Measurements from ENCODE around the gene RTN4RL1.
A peak's percentile ranks its signal among the peaks of the same experiment; 100 is the strongest.

The RTN4RL1 gene

DNA sequence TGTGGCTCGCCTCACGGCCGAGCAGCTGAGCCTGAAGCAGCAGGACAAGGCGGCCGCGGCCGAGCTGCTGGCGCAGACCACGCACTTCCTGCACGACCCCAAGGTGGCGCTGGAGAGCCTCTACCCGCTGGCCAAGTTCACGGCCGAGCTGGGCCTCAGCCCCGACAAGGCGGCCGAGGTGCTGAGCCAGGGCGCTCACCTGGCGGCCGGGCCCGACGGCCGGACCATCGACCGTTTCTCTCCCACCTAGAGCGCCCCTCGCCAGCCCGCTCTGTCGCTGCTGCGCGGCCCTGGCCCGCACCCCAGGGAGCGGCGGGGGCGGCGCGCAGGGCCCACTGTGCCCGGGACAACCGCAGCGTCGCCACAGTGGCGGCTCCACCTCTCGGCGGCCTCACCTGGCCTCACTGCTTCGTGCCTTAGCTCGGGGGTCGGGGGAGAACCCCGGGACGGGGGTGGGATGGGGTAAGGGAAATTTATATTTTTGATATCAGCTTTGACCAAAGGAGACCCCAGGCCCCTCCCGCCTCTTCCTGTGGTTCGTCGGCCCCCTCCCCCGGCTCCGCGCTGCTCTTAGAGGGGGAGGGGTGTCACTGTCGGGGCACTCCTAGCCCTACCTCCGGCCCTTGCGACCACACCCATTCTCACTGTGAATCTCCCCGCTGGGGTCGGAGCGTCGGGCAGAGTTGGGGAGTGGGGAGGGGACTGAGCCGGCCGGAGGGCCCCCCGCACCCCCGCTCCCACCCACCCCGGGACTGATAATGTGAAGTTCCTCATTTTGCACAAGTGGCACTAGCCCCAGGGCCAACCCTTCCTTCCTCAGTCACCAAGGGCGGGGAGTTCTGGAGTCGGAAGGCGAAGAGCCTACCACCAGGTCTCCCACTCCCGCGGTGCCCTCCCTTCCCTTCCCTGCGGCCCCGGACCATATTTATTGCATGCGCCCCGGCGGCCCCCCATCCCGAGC is 33.7 kb upstream of the RTN4RL1 start:
- DNase-seq: no peak

DNA sequence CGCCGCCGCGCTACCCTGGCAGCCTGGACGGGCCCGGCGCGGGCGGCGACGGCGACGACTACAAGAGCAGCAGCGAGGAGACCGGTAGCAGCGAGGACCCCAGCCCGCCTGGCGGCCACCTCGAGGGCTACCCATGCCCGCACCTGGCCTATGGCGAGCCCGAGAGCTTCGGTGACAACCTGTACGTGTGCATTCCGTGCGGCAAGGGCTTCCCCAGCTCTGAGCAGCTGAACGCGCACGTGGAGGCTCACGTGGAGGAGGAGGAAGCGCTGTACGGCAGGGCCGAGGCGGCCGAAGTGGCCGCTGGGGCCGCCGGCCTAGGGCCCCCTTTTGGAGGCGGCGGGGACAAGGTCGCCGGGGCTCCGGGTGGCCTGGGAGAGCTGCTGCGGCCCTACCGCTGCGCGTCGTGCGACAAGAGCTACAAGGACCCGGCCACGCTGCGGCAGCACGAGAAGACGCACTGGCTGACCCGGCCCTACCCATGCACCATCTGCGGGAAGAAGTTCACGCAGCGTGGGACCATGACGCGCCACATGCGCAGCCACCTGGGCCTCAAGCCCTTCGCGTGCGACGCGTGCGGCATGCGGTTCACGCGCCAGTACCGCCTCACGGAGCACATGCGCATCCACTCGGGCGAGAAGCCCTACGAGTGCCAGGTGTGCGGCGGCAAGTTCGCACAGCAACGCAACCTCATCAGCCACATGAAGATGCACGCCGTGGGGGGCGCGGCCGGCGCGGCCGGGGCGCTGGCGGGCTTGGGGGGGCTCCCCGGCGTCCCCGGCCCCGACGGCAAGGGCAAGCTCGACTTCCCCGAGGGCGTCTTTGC is 32.8 kb upstream of the RTN4RL1 start:
- DNase-seq: no peak

DNA sequence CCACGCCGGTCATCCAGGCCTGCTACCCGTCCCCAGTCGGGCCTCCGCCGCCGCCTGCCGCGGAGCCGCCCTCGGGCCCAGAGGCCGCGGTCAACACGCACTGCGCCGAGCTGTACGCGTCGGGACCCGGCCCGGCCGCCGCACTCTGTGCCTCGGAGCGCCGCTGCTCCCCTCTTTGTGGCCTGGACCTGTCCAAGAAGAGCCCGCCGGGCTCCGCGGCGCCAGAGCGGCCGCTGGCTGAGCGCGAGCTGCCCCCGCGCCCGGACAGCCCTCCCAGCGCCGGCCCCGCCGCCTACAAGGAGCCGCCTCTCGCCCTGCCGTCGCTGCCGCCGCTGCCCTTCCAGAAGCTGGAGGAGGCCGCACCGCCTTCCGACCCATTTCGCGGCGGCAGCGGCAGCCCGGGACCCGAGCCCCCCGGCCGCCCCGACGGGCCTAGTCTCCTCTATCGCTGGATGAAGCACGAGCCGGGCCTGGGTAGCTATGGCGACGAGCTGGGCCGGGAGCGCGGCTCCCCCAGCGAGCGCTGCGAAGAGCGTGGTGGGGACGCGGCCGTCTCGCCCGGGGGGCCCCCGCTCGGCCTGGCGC is 32.1 kb upstream of the RTN4RL1 start:
- no peak for DNase-seq

DNA sequence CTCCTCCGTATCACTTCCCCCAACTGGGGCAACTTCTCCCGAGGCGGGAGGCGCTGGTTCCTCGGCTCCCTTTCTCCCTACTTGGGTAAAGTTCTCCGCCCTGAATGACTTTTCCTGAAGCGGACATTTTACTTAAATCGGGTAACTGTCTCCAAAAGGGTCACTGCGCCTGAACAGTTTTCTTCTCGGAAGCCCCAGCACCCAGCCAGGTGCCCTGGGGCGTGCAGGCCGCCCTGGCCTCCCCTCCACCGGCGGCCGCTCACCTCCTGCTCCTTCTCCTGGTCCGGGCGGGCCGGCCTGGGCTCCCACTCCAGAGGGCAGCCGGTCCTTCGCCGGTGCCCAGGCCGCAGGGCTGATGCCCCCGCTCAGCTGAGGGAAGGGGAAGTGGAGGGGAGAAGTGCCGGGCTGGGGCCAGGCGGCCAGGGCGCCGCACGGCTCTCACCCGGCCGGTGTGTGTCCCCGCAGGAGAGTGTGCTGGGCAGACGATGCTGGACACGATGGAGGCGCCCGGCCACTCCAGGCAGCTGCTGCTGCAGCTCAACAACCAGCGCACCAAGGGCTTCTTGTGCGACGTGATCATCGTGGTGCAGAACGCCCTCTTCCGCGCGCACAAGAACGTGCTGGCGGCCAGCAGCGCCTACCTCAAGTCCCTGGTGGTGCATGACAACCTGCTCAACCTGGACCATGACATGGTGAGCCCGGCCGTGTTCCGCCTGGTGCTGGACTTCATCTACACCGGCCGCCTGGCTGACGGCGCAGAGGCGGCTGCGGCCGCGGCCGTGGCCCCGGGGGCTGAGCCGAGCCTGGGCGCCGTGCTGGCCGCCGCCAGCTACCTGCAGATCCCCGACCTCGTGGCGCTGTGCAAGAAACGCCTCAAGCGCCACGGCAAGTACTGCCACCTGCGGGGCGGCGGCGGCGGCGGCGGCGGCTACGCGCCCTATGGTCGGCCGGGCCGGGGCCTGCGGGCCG is 31.4 kb upstream of the RTN4RL1 start:
- no peak for DNase-seq

DNA sequence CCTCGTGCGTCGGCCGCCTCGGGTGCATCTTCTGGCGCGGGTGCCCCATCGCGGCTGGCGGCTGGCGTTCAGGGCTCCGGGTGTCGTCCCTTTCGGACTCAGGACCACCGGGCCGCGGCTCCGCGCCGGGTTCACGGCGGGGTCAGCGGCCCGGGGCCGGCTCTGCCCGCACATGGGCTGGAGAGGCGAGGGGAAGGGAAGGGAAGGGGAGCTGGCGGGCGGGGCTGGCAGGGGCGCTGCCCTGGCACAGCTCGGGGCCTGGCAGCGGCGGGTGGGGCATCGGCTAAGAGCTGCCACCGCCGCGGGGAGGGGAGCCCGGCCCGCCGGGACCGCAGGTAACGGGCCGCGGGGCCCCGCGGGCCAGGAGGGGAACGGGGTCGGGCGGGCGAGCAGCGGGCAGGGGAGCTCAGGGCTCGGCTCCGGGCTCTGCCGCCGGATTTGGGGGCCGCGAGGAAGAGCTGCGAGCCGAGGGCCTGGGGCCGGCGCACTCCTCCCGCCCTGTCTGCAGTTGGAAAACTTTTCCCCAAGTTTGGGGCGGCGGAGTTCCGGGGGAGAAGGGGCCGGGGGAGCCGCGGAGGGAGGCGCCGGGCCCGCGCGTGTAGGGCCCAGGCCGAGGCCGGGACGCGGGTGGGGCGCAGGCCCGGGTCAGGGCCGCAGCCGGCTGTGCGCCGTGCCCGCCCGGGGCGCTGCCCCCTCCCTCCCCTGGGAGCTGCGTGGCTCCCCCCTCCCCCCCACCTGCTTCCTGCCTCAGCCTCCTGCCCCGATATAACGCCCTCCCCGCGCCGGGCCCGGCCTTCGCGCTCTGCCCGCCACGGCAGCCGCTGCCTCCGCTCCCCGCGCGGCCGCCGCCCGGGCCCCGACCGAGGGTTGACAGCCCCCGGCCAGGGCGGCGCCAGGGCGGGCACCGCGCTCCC is 30.4 kb upstream of the RTN4RL1 start:
- no peak for DNase-seq

DNA sequence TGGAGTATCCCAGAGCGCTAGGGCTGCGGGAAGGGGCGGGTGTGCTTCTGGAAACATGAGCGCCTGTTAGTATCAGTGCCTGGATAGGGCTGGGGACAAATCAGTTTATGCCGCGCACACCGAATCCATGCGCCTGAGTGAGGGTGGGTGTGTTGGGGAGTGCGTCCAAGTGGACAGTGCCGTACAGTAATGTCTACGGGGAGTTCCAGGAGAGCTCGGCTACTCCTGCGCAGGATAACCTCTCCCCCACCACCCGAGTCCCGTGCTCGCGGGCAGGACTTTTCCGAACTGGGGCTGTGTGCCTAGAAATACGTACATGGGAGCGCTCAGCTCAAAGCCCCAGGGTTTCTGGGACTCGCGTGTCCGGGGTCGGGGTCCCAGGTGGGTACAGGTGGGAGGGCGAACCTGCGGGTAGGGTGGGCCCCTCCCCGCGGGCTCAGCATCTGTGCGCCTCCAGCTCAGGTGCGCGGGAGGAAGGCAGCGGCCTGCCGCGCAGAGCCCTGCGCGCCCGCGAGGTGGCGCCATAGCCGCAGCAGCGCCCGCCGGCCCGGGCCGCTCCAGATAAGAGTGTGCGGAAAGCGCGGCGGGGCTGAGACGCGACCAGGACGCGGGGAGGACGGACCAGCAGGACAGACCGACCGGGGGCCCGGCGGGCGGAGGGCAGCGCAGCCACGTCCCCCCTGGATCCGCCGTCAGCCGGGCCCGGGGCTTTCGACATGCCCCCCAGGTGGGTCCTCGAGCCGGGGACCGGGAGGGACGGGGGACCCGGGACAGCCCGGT is 29.6 kb upstream of the RTN4RL1 start, which contains the start of gene HIC1:
TSS of gene HIC1 (plus strand) at position 592 of the 780 bp plus-strand sequence. CDS start 1,588 bp downstream, outside the sequence.
- DNase-seq: peak; percentile 42

DNA sequence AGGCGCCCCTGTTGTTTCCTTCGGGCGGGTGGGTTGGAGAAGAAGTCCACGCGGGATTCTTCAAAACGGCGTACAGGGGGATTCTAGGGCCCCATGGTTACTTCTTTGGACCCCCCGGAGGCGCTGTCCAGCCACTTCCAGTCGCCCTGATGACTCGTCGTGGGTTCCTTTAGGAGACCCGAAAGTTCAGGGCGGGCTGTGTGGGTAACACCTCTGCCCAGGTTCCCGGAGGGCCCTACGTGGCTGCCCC is 29.1 kb upstream of the RTN4RL1 start:
- DNase-seq: no peak

DNA sequence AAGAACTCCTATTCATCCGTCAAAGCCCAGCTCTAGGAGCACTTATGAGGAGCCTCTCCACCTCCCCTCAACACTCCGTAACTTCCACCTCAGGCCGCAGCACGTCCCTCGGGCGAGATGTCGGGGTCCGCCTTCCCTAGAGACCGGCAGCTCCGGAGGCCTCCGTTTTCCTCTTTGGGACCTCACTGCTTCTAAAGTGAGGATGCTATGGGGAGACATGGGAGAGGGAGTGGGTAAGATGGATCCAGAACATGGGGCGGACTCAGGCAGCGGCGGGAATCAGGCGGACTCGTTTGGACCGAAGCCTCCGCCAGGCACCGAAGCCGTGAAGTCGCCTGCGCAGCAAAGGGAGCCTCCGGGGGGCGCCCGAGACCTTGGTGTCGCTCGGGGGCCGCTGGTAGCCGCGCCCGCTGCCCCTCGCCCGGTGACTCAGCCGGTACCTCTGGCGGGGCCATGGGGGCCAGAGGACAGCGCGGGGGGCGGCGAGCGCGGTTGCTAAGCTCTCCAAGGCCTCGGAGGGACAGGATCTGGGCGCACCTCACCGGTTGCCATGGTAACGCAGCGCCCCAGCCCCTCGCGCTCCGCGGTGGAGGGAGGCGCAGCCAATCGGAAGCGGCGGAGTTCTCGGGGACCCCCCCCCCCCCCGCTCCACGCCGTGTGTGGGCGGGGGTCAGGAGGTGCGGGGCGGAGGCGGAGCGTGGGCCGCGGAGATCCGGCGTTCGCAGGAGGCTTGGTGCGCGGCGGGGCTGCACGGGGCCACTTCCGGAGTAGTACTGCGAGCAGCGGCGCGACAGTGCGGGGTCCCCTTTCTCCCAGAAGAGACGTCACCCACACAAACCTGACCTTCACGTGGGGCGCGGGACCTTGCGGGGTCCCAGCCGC is 28.5 kb upstream of the RTN4RL1 start:
- DNase-seq: peak; percentile 32

DNA sequence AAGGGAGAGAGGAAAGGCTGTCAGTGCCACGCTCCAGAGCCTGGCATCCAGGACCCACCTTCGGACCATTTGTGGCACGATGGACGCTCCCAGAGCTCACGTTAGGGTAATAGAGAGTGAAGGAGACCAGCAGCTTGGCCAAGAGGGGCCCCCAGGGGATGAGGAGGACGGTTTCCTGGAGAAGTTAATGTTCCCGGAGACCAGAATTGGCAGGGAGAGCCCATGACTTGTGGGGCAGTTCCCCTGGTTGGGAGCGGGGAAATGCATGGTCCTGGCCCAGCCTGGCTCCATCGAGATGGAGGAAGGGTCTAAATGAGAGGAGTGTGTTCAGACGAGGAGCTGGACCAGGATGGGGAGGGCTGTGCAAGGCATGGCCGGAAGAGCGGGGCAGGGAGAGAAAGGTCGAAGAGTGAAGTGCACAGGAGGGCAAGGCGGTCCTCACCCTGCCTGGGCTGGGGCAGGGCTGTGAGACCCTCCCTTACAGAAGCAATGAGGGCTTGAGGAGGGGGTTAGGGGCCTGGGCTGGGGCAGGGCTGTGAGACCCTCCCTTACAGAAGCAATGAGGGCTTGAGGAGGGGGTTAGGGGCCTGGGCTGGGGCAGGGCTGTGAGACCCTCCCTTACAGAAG is 26.9 kb upstream of the RTN4RL1 start:
- no peak for DNase-seq

DNA sequence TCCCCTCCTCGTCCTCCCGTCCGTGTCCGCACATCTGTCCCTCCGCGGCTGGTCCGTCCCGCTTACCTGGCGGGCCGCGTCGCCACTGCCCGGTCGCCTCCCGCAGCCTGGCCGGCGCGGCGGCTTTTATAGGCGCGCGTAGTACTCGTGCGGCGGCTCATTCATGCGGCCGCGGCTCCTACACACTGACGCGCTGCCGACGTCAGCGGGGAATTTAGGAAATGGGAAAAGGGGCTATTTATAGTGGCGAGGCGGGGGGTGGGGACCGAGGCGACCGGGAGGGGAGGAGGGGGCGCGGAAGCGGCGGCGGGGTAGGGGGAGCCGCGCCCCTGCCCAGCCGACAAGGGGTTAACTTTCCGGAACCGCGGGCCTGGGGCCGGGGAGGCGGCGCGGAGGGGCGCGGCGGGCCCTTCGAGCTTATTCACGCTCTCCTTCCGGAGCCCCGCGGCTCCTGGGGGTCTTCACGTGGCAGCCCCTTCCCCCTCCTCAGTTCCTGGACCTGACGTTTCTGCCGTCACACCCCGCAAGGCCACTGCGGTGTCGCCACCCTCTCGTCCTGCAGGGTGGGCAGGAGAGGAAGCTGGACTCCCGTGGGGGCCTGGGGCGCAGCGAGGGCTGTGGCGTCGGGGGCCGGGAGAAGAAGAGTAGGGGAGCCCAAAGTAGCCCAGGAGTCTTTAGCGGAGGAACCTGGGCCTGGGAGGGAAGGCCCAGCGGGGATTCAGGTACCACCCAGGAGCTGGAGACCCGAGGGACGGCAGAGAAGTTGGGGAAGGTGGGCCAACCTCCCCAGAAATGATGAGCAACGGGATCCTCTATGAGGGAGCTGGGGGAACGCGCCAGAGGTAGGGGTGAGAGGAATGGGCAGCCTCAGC is 26.2 kb upstream of the RTN4RL1 start:
- DNase-seq: no peak

DNA sequence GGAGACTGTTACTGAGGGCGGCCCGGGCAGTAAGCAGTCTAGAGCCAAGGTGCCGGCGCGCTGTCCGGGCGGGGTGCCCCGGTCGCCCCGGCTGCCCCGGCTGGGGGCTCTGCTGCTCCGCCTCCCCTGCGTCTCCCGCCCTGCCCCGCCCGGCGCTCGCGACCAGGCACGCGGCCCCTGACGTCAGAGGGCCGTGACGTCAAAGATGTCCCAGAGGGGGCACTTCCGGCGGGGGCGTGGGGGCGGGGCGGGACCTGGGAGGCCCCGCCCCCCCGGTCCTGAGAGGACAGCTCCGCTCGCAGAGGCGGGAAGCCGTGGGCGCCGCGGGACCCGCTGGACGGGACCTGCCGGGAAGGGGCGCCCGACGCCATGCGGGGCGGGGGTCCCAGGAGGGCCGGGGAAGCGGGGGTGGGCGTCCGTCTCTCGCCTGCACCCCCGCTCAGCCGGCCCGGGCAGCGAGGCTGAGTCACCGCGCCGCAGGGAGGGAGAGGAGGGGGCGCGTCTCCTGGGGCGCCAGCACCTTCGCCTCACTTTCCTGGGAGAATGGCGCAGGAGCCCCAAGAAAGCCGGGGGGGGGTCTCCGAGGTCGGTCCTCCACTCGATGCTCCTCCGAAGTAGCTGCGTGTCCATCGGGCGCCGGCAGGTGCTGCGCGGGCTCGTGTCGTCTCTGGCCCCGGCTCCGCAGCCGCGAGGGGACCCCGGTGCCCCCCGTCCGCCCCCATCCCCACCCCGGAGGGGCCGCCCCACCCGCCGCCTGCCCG is 25.3 kb upstream of the RTN4RL1 start:
- peak; percentile 30 for DNase-seq

DNA sequence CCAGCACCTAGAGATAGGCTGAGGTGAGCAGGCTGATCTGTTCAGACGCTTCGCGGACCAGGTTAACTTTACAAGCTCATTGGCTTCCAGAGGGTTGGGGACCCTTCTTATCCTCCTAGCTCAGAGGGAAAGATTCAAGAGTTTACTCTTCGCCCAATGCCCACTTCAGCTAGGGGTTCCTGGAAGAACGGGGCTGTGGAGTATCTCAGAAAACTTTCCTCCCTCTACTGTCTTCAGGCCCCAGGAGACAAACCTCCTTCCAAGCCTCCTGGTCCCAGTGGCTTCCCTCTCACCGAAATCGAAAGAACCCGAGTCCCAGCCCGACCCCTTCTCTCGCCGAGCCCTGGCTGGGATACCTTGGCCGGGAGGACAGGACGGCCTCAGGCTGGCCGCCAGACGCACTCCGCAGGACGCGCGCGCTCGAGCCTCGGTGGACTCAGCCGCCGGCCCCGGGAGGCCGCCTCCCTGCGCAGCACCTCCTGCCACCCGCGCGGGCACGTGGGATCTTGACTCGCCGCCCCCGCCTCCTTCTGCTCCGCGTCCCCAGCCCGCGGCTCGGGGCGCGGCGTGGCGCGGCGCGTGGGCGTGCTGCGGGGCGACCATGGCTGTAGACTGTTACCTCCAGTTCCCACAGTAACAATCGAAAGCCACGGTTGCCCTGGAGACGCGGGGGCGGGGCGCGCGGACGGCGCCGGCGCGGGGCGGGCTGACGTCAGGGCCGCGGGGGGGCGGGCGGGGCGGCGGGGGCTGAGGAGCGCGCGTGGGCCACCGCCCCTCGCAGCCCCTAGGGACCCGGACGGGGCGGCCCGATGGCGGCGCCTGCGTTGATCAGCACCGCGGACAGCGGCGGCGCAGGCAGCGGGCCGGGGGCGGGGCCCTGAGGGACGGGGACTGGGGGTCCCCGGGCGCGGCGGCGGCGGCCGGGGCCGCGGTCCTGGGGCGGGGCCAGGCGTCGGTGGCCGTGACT is 24.5 kb upstream of the RTN4RL1 start:
- peak; percentile 41 for DNase-seq

DNA sequence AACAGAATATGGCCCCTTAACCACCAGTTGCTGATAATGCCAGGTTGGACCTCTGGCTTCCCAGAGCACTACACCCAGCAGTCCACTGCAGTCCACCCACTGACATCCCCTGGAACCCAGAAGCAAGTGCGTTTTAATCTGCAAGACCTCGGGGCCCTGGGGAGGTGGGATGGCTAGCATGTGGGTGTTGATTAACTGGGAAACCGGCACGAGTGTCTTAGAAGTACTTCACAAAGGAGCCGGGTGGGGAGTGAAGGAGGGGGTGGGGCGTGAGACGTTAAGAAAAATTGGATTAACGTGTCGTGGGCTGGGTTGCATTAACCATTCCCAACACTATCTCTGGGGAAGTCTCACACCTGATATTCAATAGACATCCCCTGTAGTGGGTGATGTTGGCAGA is 23.7 kb upstream of the RTN4RL1 start:
- DNase-seq: no peak

DNA sequence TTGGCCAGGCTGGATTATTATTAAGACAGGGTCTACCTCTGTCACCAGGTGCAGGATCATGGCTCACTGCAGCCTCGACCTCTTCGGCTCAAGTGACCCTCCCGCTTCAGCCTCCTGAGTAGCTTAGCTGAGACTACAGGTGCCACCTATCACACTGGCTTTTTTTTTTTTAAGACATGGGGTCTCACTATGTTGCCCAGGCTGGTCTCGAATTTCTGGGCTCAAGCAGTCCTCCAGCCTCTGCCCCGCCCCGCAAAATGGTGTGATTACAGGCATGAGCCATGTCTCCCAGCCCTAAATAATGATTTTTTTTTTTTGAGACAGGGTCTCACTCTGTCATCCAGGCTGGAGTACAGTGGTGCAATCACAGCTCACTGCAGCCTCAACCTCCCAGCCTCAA is 22.5 kb upstream of the RTN4RL1 start:
- DNase-seq: no peak

DNA sequence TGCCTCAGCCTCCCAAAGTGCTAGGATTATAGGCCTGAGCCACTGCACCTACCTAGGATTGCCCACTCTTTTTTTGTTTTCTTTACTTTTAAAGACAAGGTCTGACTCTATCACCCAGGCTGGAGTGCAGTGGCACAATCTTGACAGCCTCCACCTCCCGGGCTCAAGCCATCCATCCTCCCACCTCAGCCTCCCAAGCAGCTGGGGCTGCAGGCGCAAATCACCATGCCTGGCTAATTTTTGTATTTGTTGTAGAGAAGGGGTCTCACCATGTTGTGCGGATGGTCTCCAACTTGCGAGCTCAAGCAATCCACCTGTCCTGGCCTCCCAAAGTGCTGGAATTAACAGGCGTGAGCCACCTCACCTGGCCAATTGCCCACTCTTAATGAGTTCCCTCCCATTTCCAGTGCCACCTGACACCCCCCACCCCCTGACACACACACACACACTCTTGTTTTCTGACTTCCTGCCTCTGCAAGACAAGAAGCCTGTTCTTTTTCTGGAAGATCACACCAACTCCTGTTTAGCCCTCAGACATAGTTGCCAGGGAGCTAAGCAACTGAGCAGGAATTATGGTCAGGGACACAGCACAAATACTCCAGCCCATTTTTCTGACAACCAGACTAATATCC is 19.2 kb upstream of the RTN4RL1 start:
- DNase-seq: no peak

Measured in NCI-H1092 treated with DMSO at 0.1 percent for 48 hours (cell line).